Measurements from ENCODE around the gene SEPTIN11. TPM values are rescaled to one million over a fixed set of nuclear protein-coding genes. Genes with fewer than 3 reads are reported as not detected.
A peak's percentile ranks its signal among the peaks of the same experiment; 100 is the strongest.

The SEPTIN11 gene
- total RNA-seq, 1 donor from 2014 or later: 80.4 TPM

DNA sequence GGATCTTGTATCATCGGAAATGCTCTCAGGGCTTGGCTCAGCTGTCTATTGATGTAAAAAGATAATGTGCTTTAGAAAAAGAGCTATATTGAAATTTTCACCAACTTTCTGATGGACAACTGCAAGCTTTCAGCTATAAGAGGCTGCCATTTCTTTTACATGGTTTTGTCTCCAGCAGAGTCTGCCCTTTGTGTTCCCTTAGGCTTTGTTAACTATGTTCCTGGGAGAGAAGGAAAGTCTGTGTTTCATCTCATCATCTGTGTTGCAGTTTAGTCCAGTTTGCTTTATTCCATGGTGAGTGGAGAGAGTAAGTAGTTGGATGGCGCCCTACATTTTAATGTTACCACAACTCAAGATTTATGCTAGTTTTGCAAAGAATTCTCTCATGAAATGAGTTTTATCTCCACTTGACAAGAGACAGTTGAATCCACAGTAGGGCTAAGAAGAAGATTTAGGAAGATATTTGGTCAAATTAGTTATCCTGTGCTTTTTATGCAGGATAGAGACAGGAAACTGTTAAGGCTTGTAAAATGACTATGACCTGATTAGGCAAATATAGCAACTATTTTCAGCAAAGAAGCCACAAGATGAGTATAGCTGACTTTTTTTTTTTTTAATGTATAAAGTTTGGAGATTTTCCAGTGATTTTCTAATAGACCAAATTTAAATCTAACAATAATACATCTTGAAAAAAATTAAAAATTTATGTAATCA lies 16.5 kb downstream of the SEPTIN11 start:
- Mint-ChIP-seq H3K27me3 (no peaks in the 10 kb centered on the region), H3K9me3 (ENCODE audit: low read depth) (peaks cover 3% of the 10 kb centered on the region), H3K27ac (no peak overlapping the region), H3K4me3 (ENCODE audit: low read depth) (no peak overlapping the region), H3K4me1 (ENCODE audit: low read depth) (peaks cover 27% of the 10 kb centered on the region), H3K36me3 (ENCODE audit: insufficient read depth) (peaks cover 11% of the 10 kb centered on the region)
- TF ChIP-seq, protein P1, sequence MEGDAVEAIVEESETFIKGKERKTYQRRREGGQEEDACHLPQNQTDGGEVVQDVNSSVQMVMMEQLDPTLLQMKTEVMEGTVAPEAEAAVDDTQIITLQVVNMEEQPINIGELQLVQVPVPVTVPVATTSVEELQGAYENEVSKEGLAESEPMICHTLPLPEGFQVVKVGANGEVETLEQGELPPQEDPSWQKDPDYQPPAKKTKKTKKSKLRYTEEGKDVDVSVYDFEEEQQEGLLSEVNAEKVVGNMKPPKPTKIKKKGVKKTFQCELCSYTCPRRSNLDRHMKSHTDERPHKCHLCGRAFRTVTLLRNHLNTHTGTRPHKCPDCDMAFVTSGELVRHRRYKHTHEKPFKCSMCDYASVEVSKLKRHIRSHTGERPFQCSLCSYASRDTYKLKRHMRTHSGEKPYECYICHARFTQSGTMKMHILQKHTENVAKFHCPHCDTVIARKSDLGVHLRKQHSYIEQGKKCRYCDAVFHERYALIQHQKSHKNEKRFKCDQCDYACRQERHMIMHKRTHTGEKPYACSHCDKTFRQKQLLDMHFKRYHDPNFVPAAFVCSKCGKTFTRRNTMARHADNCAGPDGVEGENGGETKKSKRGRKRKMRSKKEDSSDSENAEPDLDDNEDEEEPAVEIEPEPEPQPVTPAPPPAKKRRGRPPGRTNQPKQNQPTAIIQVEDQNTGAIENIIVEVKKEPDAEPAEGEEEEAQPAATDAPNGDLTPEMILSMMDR (IDR thresholded peaks at IDR 0.05; ENCODE audit: unreplicated experiment): no peak
- DNase-seq (ENCODE audit: low spot score, unreplicated experiment): no peak

DNA sequence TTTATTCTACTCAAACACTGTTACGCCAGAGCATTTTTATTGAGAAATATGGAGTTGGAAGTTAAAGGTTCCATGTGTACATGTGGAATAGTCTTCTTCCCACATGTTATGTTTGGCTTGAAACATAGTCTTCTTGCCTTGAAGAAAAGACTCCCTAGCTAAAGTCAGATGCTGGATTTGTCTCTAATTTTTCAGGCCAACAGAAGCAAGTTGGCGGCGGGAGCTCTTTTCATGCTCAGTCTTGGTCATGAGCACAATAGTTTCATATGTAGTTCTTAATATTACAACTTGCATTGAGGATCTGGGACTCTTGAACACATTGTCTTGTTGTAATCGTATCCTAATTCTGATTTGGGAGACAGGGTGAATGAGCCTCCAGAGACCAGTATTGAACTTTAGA lies 19.4 kb downstream of the SEPTIN11 start:
- TF ChIP-seq, protein P1 (IDR thresholded peaks at IDR 0.05; ENCODE audit: unreplicated experiment): no peak
- Mint-ChIP-seq H3K36me3 (ENCODE audit: insufficient read depth) (peaks cover 11% of the 10 kb centered on the region), H3K9me3 (ENCODE audit: low read depth) (peaks cover 3% of the 10 kb centered on the region), H3K27ac (no peak overlapping the region), H3K27me3 (no peaks in the 10 kb centered on the region), H3K4me3 (ENCODE audit: low read depth) (no peak overlapping the region), H3K4me1 (ENCODE audit: low read depth) (peaks cover 20% of the 10 kb centered on the region)
- DNase-seq (ENCODE audit: low spot score, unreplicated experiment): no peak

DNA sequence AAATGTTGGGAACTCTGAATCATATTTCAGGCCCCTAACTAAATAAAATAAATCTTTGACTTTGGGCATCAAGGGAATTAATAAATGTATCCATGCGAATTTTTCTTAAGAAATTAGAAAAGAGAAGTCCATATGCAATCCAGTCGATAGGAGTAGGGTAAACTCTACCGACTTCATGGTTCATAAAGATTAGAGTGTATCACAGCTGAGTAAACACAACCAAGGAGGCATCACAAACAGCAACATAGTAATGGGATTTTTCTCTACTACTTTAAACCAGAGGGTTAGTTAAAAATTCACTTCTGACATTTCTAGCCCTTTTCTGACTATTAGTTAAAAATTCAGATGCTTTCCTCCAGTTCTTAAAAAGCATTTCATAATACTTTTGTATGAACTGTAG lies 19.9 kb downstream of the SEPTIN11 start:
- TF ChIP-seq, protein P1 (IDR thresholded peaks at IDR 0.05; ENCODE audit: unreplicated experiment): no peak
- Mint-ChIP-seq H3K36me3 (ENCODE audit: insufficient read depth) (peaks cover 8% of the 10 kb centered on the region), H3K4me1 (ENCODE audit: low read depth) (peaks cover 20% of the 10 kb centered on the region), H3K4me3 (ENCODE audit: low read depth) (no peak overlapping the region), H3K27ac (no peak overlapping the region), H3K9me3 (ENCODE audit: low read depth) (no peaks in the 10 kb centered on the region), H3K27me3 (no peaks in the 10 kb centered on the region)
- no peak for DNase-seq (ENCODE audit: low spot score, unreplicated experiment)

DNA sequence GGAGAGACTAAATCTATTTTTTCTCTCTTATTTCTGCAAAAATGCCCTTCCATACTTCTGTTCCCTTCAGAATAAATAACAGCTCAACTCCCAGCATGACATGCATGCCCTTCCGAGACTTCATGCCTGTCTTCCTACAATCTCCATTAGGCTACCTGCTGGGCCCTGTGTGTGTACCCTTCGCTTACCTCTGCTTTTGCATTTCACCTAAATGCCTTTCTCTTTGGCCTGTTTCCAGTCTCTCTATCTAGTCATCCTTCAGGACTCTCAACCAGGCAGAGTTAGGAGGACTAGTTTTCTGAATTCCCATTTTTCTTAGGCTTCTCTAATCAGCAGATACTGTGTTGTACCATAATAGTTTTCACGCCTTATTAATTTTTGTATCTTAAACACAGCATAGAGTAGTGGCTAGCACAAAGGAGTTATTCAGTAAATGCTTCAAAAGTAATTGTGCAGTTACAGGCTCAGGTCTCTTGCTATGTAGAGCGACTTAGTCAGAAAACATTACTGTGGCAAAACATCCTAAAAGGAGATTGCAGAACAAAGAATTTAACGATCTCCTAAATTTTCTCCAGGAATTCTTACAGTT lies 20.5 kb downstream of the SEPTIN11 start:
- H3K9me3 Mint-ChIP-seq (ENCODE audit: low read depth): no peaks in the 10 kb centered on the region
- H3K4me1 Mint-ChIP-seq (ENCODE audit: low read depth): peaks cover 20% of the 10 kb centered on the region
- peaks cover 9% of the 10 kb centered on the region for H3K36me3 Mint-ChIP-seq (ENCODE audit: insufficient read depth)
- no peaks in the 10 kb centered on the region for H3K27me3 Mint-ChIP-seq
- TF ChIP-seq, protein P1 (IDR thresholded peaks at IDR 0.05; ENCODE audit: unreplicated experiment): no peak
- H3K27ac Mint-ChIP-seq: peak overlapping the region; percentile 10
- DNase-seq (ENCODE audit: low spot score, unreplicated experiment): no peak
- H3K4me3 Mint-ChIP-seq (ENCODE audit: low read depth): no peak overlapping the region

DNA sequence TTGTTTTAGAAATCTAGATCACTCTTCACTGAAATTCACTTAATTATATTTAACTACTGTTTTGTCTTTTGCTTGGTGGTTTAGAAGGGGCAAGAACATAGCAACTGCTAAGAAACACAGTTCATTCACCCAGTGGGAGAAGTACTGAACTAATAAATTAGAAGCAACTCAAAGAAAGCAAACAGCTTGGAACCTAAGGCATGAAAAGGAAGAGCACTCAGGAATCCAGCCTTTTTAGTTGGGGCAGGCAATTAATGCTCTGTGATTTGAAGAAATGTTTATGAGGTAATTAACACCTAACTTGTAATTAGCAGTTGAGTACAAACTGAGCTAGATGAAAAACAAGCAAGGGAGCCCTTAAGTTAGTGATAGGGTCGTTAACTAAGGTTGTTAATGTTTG lies 22.8 kb downstream of the SEPTIN11 start:
- DNase-seq (ENCODE audit: low spot score, unreplicated experiment): no peak
- H3K9me3 Mint-ChIP-seq (ENCODE audit: low read depth): no peaks in the 10 kb centered on the region
- peaks cover 23% of the 10 kb centered on the region for H3K4me1 Mint-ChIP-seq (ENCODE audit: low read depth)
- TF ChIP-seq, protein P1 (IDR thresholded peaks at IDR 0.05; ENCODE audit: unreplicated experiment): no peak
- no peak overlapping the region for H3K27ac Mint-ChIP-seq
- H3K4me3 Mint-ChIP-seq (ENCODE audit: low read depth): no peak overlapping the region
- peaks cover 6% of the 10 kb centered on the region for H3K36me3 Mint-ChIP-seq (ENCODE audit: insufficient read depth)
- no peaks in the 10 kb centered on the region for H3K27me3 Mint-ChIP-seq

Measured in progenitor cell of endocrine pancreas (in vitro differentiated cells).